GM12873 (cell line): ENCODE data around the gene BPIFB1.

Experiments
- TF ChIP-seq, protein P1 (sequence below): IDR thresholded peaks from 2 replicates; pipeline ENCODE4 v1.5.1; 2012; ENCODE audit warnings: low read depth, mild to moderate bottlenecking, moderate library complexity, low read length, control low read depth; ENCODE audit not compliant: insufficient read depth; ENCODE audit errors: missing control alignments

Gene BPIFB1

DNA sequence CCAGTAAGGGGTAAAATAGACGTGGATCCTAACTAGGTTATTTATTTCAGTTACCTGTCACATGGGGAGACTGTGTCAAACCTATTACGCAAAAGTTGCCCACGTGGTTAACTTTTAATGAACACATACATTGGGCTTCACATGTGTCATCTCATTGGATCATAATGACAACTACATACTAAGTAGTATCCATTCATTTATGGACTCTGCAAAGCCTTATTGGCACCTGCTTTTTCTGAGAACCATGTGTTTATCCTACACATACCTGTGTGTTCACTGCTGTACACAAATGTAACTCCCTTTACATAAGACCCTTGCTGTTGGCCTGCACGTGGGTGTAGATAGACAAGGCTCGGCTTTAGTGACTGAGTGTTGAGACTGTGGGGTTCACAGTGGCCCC, 42.1 kb upstream of the BPIFB1 start:
- TF ChIP-seq, protein P1, sequence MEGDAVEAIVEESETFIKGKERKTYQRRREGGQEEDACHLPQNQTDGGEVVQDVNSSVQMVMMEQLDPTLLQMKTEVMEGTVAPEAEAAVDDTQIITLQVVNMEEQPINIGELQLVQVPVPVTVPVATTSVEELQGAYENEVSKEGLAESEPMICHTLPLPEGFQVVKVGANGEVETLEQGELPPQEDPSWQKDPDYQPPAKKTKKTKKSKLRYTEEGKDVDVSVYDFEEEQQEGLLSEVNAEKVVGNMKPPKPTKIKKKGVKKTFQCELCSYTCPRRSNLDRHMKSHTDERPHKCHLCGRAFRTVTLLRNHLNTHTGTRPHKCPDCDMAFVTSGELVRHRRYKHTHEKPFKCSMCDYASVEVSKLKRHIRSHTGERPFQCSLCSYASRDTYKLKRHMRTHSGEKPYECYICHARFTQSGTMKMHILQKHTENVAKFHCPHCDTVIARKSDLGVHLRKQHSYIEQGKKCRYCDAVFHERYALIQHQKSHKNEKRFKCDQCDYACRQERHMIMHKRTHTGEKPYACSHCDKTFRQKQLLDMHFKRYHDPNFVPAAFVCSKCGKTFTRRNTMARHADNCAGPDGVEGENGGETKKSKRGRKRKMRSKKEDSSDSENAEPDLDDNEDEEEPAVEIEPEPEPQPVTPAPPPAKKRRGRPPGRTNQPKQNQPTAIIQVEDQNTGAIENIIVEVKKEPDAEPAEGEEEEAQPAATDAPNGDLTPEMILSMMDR = no peak

GRCh38 chr20:33242319-33243100, 40.5 kb upstream of the BPIFB1 start:
- TF ChIP-seq, protein P1 = no peak

- TF ChIP-seq, protein P1 = no peak
Measured at GRCh38 chr20:33246077-33246476, 36.9 kb upstream of the BPIFB1 start.

GRCh38 chr20:33249456-33249855, 33.6 kb upstream of the BPIFB1 start:
- TF ChIP-seq, protein P1 = no peak

- TF ChIP-seq, protein P1 = no peak
Measured at GRCh38 chr20:33250666-33251065, 32.3 kb upstream of the BPIFB1 start.

DNA sequence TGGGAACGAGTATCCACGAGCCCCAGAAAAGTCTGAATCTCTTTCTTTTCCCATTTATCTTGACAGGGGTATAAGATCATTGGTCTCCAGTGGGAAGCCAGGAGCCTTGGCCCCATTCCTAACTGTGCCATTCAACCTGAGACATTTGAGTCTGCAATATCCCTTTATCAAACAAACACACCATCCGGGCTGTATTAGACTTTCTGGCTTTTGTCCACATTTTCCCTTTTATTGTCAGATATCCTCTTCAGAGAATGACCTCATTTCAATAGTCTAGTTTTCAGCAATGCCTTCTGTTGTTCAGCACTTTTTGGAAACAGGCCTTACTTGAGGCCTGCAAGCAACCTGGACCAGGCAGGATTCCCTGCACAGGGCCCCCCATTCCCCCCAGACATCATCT, 31.5 kb upstream of the BPIFB1 start:
- TF ChIP-seq, protein P1 = no peak

DNA sequence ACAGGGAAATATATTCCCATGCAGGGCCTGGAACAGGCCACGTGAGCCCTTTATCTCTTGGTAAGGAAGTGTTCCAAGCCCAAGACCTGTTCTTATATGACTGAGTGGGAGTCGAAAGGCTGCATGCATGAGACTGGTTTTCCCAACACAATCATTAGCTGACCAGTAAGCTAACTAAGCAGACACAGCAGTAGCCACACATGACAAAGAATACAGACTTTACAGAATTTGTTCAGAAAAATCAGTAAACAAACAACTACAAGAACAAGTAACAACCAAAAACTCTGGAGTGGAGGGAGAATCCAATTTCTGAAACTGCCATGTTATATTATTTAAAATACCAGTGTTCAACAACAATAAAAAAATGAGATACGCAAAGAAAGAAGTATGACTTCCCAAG, 30.6 kb upstream of the BPIFB1 start:
- TF ChIP-seq, protein P1 = no peak
